Effector memory CD8-positive, alpha-beta T cell (primary cell): Measurements from ENCODE around the gene ZNF766.
A peak's percentile ranks its signal among the peaks of the same experiment; 100 is the strongest.
"Not testable (repeated sequence)": the region's sequence is repeated elsewhere in the genome, so short reads cannot be mapped to it uniquely, and the experiment has no call there.

Experiments used
- ATAC-seq: fragments of 150-1000 bp; cut with Tn5 transposase; replicated peaks from 2 replicates; pipeline ENCODE4 v1.10.0; 2021; ENCODE audit warnings: mild to moderate bottlenecking, moderate library complexity
- DNase-seq, 3 experiments: peaks; one replicate each; pipeline ENCODE4 v3.0.0; 2021
- H3K27ac Mint-ChIP-seq, 2 donors: one replicate each; pipeline ENCODE4 v1.8.0; 2022; ENCODE audit warnings: mild to moderate bottlenecking in 2 of 2, mixed read lengths in 2 of 2, moderate library complexity in 2 of 2
- H3K27me3 Mint-ChIP-seq, 2 donors: one replicate each; pipeline ENCODE4 v1.8.0; 2022; ENCODE audit warnings: mixed read lengths in 2 of 2
- H3K36me3 Mint-ChIP-seq: one replicate; pipeline ENCODE4 v1.8.0; 2022; ENCODE audit warnings: mild to moderate bottlenecking, moderate library complexity, mixed read lengths; ENCODE audit not compliant: insufficient read depth
- H3K4me1 Mint-ChIP-seq, 2 donors: one replicate each; pipeline ENCODE4 v1.8.0; 2022; ENCODE audit warnings: low read depth in 2 of 2, mixed read lengths in 2 of 2
- H3K4me3 Mint-ChIP-seq, 2 donors: one replicate each; pipeline ENCODE4 v1.8.0; 2022; ENCODE audit warnings: mild to moderate bottlenecking in 2 of 2, mixed read lengths in 2 of 2, moderate library complexity in 2 of 2
- H3K9me3 Mint-ChIP-seq, 2 donors: one replicate each; pipeline ENCODE4 v1.8.0; 2022; ENCODE audit warnings: mixed read lengths in 2 of 2

ZNF766 gene

DNA sequence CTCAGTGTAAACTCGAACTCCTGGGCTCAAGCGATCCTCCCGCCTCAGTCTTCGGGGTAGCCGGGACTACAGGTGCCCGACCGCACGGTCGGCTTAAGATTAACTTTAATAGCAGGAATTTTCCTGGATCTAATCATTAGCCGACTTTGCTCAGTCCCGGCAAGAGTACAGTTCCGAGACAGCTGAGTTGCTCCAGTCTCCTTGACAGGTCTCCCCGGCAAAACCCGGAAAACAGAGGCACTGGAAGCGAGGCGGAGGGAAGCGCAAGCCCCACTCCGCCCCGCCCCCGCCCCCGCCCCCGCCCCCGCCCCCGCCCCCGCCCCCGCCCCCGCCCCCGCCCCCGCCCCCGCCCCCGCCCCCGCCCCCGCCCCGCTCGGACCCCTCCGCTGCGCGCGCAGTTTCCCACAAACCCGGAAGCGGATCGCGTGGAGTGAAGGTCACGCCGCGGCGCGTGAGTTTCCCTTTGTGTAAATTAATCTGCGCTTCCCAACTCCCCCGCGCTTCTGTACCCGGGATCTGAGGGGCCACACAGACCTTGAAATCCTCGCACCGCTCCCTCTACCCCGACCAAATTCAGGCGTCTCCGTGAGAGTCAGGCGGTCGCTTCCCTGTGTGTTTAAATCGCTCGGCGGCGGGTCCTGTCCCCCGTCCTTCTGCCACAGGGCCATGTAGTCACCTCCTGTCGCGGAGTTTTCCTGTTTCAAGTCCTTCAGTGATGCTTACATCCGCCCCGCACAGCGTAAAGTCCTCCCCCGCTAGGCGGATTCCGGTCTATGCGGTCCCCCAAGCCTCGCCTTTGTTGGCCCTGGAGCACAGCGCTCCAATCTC is 27.6 kb downstream of the ZNF766 start, which contains the start of gene ZNF480:
ZNF480 (plus strand) TSS at position 397 of the 828 bp plus-strand sequence. CDS start 3,244 bp downstream, outside the sequence.
- Mint-ChIP-seq H3K9me3 (peaks cover 0 to 15% of the 10 kb centered on the region in 2 donors), H3K4me1 (peaks cover 16 to 18% of the 10 kb centered on the region in 2 donors)

DNA sequence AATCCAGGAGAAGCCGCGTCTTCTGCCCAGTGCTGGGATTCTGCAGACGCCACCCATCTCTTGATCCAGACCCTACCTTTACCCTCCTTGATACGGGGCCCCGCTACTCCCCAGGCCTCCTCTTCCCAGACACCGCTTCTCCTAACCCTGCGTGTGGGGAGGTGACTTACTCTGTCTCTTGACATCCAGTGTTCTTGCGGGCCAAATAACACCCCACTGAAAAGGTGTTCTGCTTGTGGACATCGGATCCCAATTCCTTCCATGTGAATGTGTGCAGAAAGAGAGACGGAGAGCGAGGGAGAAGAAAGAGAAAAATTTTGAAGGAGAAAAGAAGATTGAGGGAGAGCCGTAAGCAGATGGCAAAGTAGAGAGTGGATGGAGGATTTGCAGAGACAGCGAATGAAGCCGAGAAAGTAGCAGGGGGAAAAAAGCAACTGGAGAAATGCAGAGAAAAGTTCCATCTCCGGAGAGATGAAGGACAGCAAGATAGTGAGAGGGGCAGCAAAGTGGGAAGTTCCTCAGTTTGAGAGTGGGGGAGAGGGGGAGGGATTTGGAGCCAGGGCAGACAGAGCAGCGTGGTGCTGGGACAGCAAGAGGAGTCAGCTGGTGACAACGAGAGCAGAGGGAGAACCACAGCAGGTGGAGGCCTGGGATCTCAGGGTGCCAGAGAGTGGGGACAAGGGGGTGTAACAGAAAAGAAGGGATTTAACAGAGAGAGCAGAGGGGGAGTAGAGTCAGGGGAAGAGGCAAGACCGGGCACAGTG is 28.4 kb downstream of the ZNF766 start:
- ATAC-seq (no peak), DNase-seq (no peak)
- H3K27ac Mint-ChIP-seq = peak overlapping the region; percentile 94 to 99
- peak overlapping the region; percentile 92 to 95 for H3K4me3 Mint-ChIP-seq
- peaks cover 0 to 10% of the 10 kb centered on the region in 2 donors for H3K9me3 Mint-ChIP-seq
- H3K36me3 Mint-ChIP-seq = peaks cover 46% of the 10 kb centered on the region
- H3K4me1 Mint-ChIP-seq = peaks cover 14 to 18% of the 10 kb centered on the region in 2 donors
- H3K27me3 Mint-ChIP-seq = no peaks in the 10 kb centered on the region

More for the DNA sequence above, 27.6 kb downstream of the ZNF766 start, which contains the start of gene ZNF480:
- DNase-seq (peak; percentile 82 to 87 (median 85)), ATAC-seq (peak; percentile 92)
- Mint-ChIP-seq H3K27me3 (no peaks in the 10 kb centered on the region), H3K4me3 (peak within 1 kb of the TSS; percentile 92 to 95), H3K36me3 (peaks cover 43% of the 10 kb centered on the region), H3K27ac (peak within 1 kb of the TSS; percentile 94 to 99)

GRCh38 chr19:52307275-52307674 is 37.9 kb downstream of the ZNF766 start:
- H3K4me3 Mint-ChIP-seq = no peak overlapping the region
- ATAC-seq = no peak
- H3K9me3 Mint-ChIP-seq = peaks cover 0 to 7% of the 10 kb centered on the region in 2 donors

DNA sequence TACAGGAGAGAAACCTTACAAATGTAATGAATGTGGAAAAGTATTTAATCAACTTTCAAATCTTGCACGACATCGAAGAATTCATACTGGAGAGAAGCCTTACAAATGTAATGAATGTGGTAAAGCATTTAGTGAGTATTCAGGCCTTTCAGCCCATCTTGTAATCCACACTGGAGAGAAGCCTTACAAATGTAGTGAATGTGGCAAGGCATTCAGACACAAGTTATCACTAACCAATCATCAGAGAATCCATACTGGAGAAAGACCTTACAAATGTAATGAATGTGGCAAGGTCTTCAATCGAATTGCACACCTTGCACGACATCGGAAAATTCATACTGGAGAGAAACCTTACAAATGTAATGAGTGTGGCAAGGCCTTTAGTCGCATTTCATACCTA is 53.0 kb downstream of the ZNF766 start:
- ATAC-seq = no peak
- H3K36me3 Mint-ChIP-seq = peaks cover 56% of the 10 kb centered on the region
- H3K4me1 Mint-ChIP-seq = no peaks in the 10 kb centered on the region
- no peak overlapping the region for H3K4me3 Mint-ChIP-seq
- no peak for DNase-seq
- H3K27ac Mint-ChIP-seq = no peak overlapping the region
- H3K9me3 Mint-ChIP-seq = peaks cover 13 to 14% of the 10 kb centered on the region in 2 donors
- no peaks in the 10 kb centered on the region for H3K27me3 Mint-ChIP-seq

More at GRCh38 chr19:52307275-52307674, 37.9 kb downstream of the ZNF766 start:
- Mint-ChIP-seq H3K4me1 (peaks cover 0 to 2% of the 10 kb centered on the region in 2 donors), H3K27me3 (no peaks in the 10 kb centered on the region), H3K36me3 (peaks cover 12% of the 10 kb centered on the region), H3K27ac (no peak overlapping the region)
- DNase-seq = no peak

DNA sequence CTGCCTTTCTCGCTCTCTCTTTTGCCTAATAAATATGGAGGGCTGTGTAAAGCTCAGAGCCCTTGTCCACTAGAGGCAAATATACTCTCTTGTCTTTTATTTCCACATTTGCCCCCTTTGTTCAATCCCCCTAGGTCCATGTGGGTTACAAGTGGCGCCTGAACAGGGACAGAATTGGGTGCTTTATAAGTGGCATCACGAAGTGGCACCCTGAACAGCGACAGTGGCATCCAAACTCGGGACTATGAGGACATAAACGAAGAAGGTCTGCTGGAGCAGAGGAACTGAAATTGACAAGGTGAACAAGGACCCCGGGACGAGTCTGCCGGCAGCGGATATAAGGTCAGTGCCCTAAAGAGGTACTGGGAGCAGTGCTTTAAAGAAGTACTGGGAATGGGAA is 62.4 kb downstream of the ZNF766 start:
- ATAC-seq = no peak
- Mint-ChIP-seq H3K4me3 (no peak overlapping the region), H3K27me3 (no peaks in the 10 kb centered on the region), H3K27ac (no peak overlapping the region), H3K4me1 (peaks cover 4% of the 10 kb centered on the region in 2 donors), H3K36me3 (peaks cover 15% of the 10 kb centered on the region), H3K9me3 (peaks cover 7 to 10% of the 10 kb centered on the region in 2 donors)
- DNase-seq = no peak

- ATAC-seq (peak; percentile 11), DNase-seq (no peak)
- Mint-ChIP-seq H3K4me1 (peaks cover 10 to 12% of the 10 kb centered on the region in 2 donors), H3K27me3 (no peaks in the 10 kb centered on the region), H3K36me3 (peaks cover 19% of the 10 kb centered on the region), H3K27ac (peak overlapping the region; percentile 95 to 96), H3K9me3 (peaks cover 8 to 13% of the 10 kb centered on the region in 2 donors), H3K4me3 (peak overlapping the region; percentile 90 to 94)
Measured at GRCh38 chr19:52335768-52336116, 66.4 kb downstream of the ZNF766 start.

DNA sequence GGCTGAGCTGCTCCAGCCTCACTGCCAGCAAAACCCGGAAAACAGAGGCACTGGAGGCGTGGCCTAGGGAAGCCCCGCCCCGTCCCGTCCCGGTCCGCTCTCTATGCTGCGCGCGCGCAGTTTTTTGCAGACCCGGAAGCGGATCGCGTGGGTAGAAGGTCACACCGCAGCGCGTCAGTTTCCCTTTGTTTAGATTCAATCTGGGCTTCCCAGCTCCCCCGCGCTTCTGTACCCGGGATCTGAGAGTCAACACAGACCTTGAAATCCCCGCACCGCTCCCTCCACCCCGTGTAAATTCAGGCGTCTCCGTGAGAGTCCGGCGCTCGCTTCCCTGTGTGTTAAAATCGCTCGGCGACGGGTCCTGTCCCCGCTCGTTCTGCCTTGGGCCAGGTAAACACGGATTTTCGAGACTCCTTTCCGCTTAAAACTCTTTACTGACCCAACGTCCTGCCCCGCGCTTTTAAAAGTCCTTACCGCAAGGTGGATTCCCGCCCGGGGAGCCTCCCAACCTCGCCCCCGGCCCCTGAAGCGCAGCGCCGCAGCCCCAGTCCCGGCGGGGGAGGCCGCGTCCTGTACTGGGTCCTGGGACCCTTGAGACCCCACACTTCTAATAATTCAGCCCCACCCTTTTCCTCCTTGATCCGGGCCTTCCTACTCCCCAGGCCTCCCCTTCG is 66.9 kb downstream of the ZNF766 start, which contains the start of gene ZNF610:
ZNF610 (plus strand) TSS at position 127 of the 674 bp plus-strand sequence. CDS start 12,930 bp downstream, outside the sequence.
- ATAC-seq = peak; percentile 96
- Mint-ChIP-seq H3K4me3 (peak within 1 kb of the TSS; percentile 90 to 94), H3K9me3 (peaks cover 8 to 13% of the 10 kb centered on the region in 2 donors), H3K27me3 (no peaks in the 10 kb centered on the region), H3K27ac (peak within 1 kb of the TSS; percentile 95 to 96), H3K4me1 (peaks cover 10 to 12% of the 10 kb centered on the region in 2 donors), H3K36me3 (peaks cover 19% of the 10 kb centered on the region)
- peak; percentile 75 to 80 (median 79) for DNase-seq

DNA sequence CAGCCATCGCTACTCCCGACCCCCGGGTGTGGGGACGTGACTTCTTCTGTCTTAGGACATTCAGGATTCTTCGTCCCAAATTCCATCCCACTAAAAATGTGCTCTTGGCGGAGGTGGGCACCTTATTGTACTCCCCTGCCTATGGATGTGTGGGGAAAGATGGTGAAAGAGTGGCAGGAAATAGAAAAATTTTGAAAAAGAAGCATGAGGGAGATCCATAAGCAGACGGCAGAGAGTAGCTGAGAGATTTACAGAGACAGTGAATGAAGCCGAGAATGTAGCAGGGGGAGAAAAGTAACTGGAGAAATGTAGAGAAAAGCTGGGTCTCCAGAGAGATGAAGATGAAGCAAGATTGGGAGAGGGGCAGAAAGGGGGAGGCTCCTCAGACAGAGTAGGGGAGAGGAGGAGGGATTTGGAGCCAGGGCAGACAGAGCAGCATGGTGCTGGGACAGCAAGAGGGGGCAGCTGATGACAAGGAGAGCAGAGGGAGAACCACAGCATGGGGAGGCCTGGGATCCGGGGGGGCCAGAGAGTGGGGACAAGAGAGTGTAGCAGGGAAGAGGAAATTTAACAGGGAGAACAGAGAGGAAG is 67.5 kb downstream of the ZNF766 start:
- ATAC-seq = no peak

DNA sequence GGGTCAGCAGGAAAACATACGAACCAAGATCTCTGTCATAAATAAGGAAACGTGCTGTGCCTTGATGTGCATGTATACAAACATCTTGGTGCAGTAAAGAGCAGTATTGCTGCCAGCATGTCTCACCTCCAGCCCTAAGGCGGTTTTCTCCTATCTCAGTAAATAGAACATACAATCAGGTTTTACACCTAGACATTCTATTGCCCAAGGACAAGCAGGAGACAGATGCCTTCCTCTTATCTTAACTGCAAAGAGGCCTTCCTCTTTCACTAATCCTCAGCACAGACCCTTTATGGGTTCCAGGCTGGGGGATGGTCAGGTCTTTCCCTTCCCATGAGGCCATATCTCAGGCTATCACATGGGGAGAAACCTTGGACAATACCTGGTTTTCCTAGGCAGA is 69.6 kb downstream of the ZNF766 start:
- DNase-seq, H3K4me3 Mint-ChIP-seq, H3K27ac Mint-ChIP-seq, ATAC-seq, H3K27me3 Mint-ChIP-seq, H3K9me3 Mint-ChIP-seq: not testable (repeated sequence)
- H3K36me3 Mint-ChIP-seq = peaks cover 19% of the 10 kb centered on the region
- peaks cover 12 to 13% of the 10 kb centered on the region in 2 donors for H3K4me1 Mint-ChIP-seq

More for the DNA sequence above, 67.5 kb downstream of the ZNF766 start:
- H3K36me3 Mint-ChIP-seq = peaks cover 19% of the 10 kb centered on the region
- peak overlapping the region; percentile 90 to 94 for H3K4me3 Mint-ChIP-seq
- H3K27ac Mint-ChIP-seq = peak overlapping the region; percentile 95 to 96
- peaks cover 10 to 12% of the 10 kb centered on the region in 2 donors for H3K4me1 Mint-ChIP-seq
- H3K9me3 Mint-ChIP-seq = peaks cover 8 to 13% of the 10 kb centered on the region in 2 donors
- DNase-seq = no peak
- no peaks in the 10 kb centered on the region for H3K27me3 Mint-ChIP-seq

- DNase-seq (peak; percentile 44 to 53 (median 45)), ATAC-seq (peak; percentile 67)
- H3K27me3 Mint-ChIP-seq = no peaks in the 10 kb centered on the region
- no peaks in the 10 kb centered on the region for H3K9me3 Mint-ChIP-seq
- H3K27ac Mint-ChIP-seq = no peak overlapping the region
- no peak overlapping the region for H3K4me3 Mint-ChIP-seq
- peaks cover 4% of the 10 kb centered on the region for H3K36me3 Mint-ChIP-seq
- H3K4me1 Mint-ChIP-seq = peaks cover 0 to 3% of the 10 kb centered on the region in 2 donors
Measured at GRCh38 chr19:52343548-52343947, 74.2 kb downstream of the ZNF766 start.

GRCh38 chr19:52345162-52345561 is 75.8 kb downstream of the ZNF766 start:
- no peaks in the 10 kb centered on the region for H3K9me3 Mint-ChIP-seq
- DNase-seq (no peak), ATAC-seq (no peak)
- no peak overlapping the region for H3K27ac Mint-ChIP-seq
- H3K36me3 Mint-ChIP-seq = no peaks in the 10 kb centered on the region
- H3K27me3 Mint-ChIP-seq = no peaks in the 10 kb centered on the region
- no peak overlapping the region for H3K4me3 Mint-ChIP-seq
- peaks cover 0 to 3% of the 10 kb centered on the region in 2 donors for H3K4me1 Mint-ChIP-seq
